Measurements from ENCODE around the gene WNT1. TPM values are rescaled to one million over a fixed set of nuclear protein-coding genes. Genes with fewer than 3 reads are reported as not detected.

WNT1 gene
- total RNA-seq, 4 donors from 2014 or later = not detected

GRCh38 chr12:49031573-49032161, 53.5 kb downstream of the WNT1 start:
- no peaks in the 10 kb centered on the region for H3K27me3 ChIP-seq
- DNase-seq = peak in 1 of 2 donors; percentile 13
- intact Hi-C loops (cut with DNase I; ENCODE audit: low total_unique reads) = no loop called here
- no peaks in the 10 kb centered on the region for H3K9me3 ChIP-seq
- H3K4me3 ChIP-seq = no peak overlapping the region
- TF ChIP-seq POLR2A (IDR thresholded peaks at IDR 0.05) (no peak), CTCF (IDR thresholded peaks at IDR 0.05) (no peak)
- no peaks in the 10 kb centered on the region for H3K4me1 ChIP-seq
- no peaks in the 10 kb centered on the region for H3K36me3 ChIP-seq
- no peak overlapping the region for H3K27ac ChIP-seq

Small RNA genes within 50 kb of the gene (small RNA-seq; reads per million reads assigned to genes)
- gene RNU6-940P = not detected

Other genes with a start within 250 kb of the WNT1 start
- 10 to 100 TPM; 10.6 to 75.8 (median 55.0) TPM for gene ADCY6, start 189.2 kb upstream of the WNT1 start, total RNA-seq
- gene CACNB3, start 159.8 kb upstream of the WNT1 start, total RNA-seq = 10 to 100 TPM in 2 of 4 donors, 1 to 10 TPM in 2; 5.9 to 62.2 (median 22.7) TPM
- gene DDX23, start 126.2 kb upstream of the WNT1 start, total RNA-seq = 100 to 1,000 TPM in 1 of 4 donors, 10 to 100 TPM in 3; 43.8 to 238 (median 81.8) TPM
- gene RND1, start 112.5 kb upstream of the WNT1 start, total RNA-seq = 10 to 100 TPM in 1 of 4 donors, under 1 TPM in 1, not detected in 2; 0.88 to 22.1 TPM
- gene FKBP11, start 52.8 kb upstream of the WNT1 start, total RNA-seq = 10 to 100 TPM in 1 of 4 donors, 1 to 10 TPM in 3; 1.2 to 22.0 (median 5.5) TPM
- 100 to 1,000 TPM in 1 of 4 donors, 10 to 100 TPM in 2, 1 to 10 TPM in 1; 6.9 to 117 (median 29.7) TPM for gene ARF3, start 20.8 kb upstream of the WNT1 start, total RNA-seq
- under 1 TPM in 1 of 4 donors, not detected in 3; 0.35 TPM for gene WNT10B, start 6.6 kb upstream of the WNT1 start, total RNA-seq
- under 1 TPM in 1 of 4 donors, not detected in 3; 0.18 TPM for gene DDN, start 21.1 kb downstream of the WNT1 start, total RNA-seq
- 10 to 100 TPM; 34.7 to 46.6 (median 39.6) TPM for gene PRKAG1, start 40.5 kb downstream of the WNT1 start, total RNA-seq
- gene KMT2D, start 82.5 kb downstream of the WNT1 start, total RNA-seq = 100 to 1,000 TPM in 1 of 4 donors, 10 to 100 TPM in 3; 22.3 to 138 (median 38.2) TPM
- under 1 TPM in 1 of 4 donors, not detected in 3; 0.37 TPM for gene RHEBL1, start 91.7 kb downstream of the WNT1 start, total RNA-seq
- 1 to 10 TPM in 2 of 4 donors, under 1 TPM in 1, not detected in 1; 0.26 to 1.7 (median 1.5) TPM for gene DHH, start 116.5 kb downstream of the WNT1 start, total RNA-seq
- gene LMBR1L, start 132.5 kb downstream of the WNT1 start, total RNA-seq = 100 to 1,000 TPM in 1 of 4 donors, 10 to 100 TPM in 3; 22.1 to 114 (median 43.2) TPM
- gene TUBA1B, start 153.1 kb downstream of the WNT1 start, total RNA-seq = 100 to 1,000 TPM; 374 to 912 (median 498) TPM
- gene TUBA1A, start 210.8 kb downstream of the WNT1 start, total RNA-seq = 100 to 1,000 TPM; 241 to 900 (median 352) TPM